HEK293 (cell line): ENCODE measurements around the gene GTF3C5.

ENCODE experiments used
- CTCF ChIA-PET: fragments of 350-600 bp; formaldehyde crosslinking; extraction: SDS; loops from one replicate; lab custom pipeline; 2021; ENCODE audit warnings: antibody characterized with exemption; lab: Yijun Ruan, JAX
- POLR2A ChIA-PET: fragments of 300-600 bp; formaldehyde crosslinking; extraction: SDS; loops from one replicate; lab custom pipeline; 2020; ENCODE audit warnings: antibody characterized with exemption, inconsistent platforms; lab: Yijun Ruan, JAX
- H3K27ac ChIP-seq: fragments of 200-500 bp; sonication (Bioruptor generic); 2 replicates; pipeline ENCODE4 v1.5.1; 2014; ENCODE audit warnings: low read depth, low read length, control low read depth, inconsistent platforms; ENCODE audit errors: extremely low read depth
- H3K36me3 ChIP-seq, 2 experiments: fragments of 200-500 bp in 1 of 2; sonication (Bioruptor generic) in 1 of 2; 1 replicate in 1 of 2; 2 replicates in 1 of 2; pipeline ENCODE4 v1.5.1; 2014 to 2017; ENCODE audit warnings: inconsistent platforms in 2 of 2, low read length in 2 of 2; ENCODE audit not compliant: control insufficient read depth in 2 of 2, insufficient read depth in 1 of 2
- H3K4me1 ChIP-seq: fragments of 200-500 bp; sonication (Bioruptor generic); 2 replicates; pipeline ENCODE4 v1.5.1; 2014; ENCODE audit warnings: mild to moderate bottlenecking, low read length, inconsistent platforms; ENCODE audit not compliant: control insufficient read depth, insufficient read depth
- H3K4me3 ChIP-seq: 2 replicates; pipeline ENCODE4 v1.5.1; 2011; ENCODE audit warnings: low read depth, mild to moderate bottlenecking, control low read depth, low read length, moderate library complexity
- H3K9me3 ChIP-seq: fragments of 200-500 bp; sonication (Bioruptor generic); 2 replicates; pipeline ENCODE4 v1.5.1; 2014; ENCODE audit warnings: low read depth, low read length, inconsistent platforms; ENCODE audit not compliant: control insufficient read depth, insufficient read depth
- EGR2 ChIP-seq: fragments of 450-650 bp; formaldehyde crosslinking; IDR thresholded peaks from 2 replicates; pipeline ENCODE4 v1.5.1; 2016; ENCODE audit warnings: low read depth, missing biosample characterization, missing genetic modification characterization
- HOXC10 ChIP-seq: sonication (generic); formaldehyde crosslinking; IDR thresholded peaks from 2 replicates; pipeline ENCODE4 v1.8.1; 2023; ENCODE audit warnings: mild to moderate bottlenecking, missing genetic modification reagents
- PRDM2 ChIP-seq: fragments of 450-650 bp; formaldehyde crosslinking; IDR thresholded peaks from 2 replicates; pipeline ENCODE4 v1.5.1; 2016; ENCODE audit warnings: missing biosample characterization, missing genetic modification characterization, borderline replicate concordance
- SP7 ChIP-seq: fragments of 450-650 bp; formaldehyde crosslinking; IDR thresholded peaks from 2 replicates; pipeline ENCODE4 v1.5.1; 2016; ENCODE audit warnings: missing biosample characterization, missing genetic modification characterization
- TRIM28 ChIP-seq: IDR thresholded peaks from 2 replicates; pipeline ENCODE4 v1.6.1; 2011; ENCODE audit warnings: low read length, control low read depth, borderline replicate concordance
- YY1 ChIP-seq: fragments of 450-650 bp; formaldehyde crosslinking; IDR thresholded peaks from 2 replicates; pipeline ENCODE4 v1.5.1; 2018; ENCODE audit warnings: missing biosample characterization, missing genetic modification characterization
- ZFP69B ChIP-seq: fragments of 450-650 bp; formaldehyde crosslinking; IDR thresholded peaks from 2 replicates; pipeline ENCODE4 v1.5.1; 2016; ENCODE audit warnings: missing biosample characterization, missing genetic modification characterization
- ZNF148 ChIP-seq: fragments of 450-650 bp; formaldehyde crosslinking; IDR thresholded peaks from 2 replicates; pipeline ENCODE4 v1.5.0; 2017; ENCODE audit warnings: missing biosample characterization, missing genetic modification characterization, borderline replicate concordance
- ZNF211 ChIP-seq: fragments of 450-650 bp; formaldehyde crosslinking; IDR thresholded peaks from 2 replicates; pipeline ENCODE4 v1.5.1; 2016; ENCODE audit warnings: low read depth, missing biosample characterization, missing genetic modification characterization
- ZNF223 ChIP-seq: fragments of 450-650 bp; formaldehyde crosslinking; IDR thresholded peaks from 2 replicates; pipeline ENCODE4 v1.5.1; 2016; ENCODE audit warnings: missing biosample characterization, missing genetic modification characterization
- ZNF280D ChIP-seq: fragments of 450-650 bp; formaldehyde crosslinking; IDR thresholded peaks from 2 replicates; pipeline ENCODE4 v1.5.1; 2016; ENCODE audit warnings: missing biosample characterization, missing genetic modification characterization
- ZNF350 ChIP-seq: fragments of 450-650 bp; formaldehyde crosslinking; IDR thresholded peaks from 2 replicates; pipeline ENCODE4 v1.5.0; 2017; ENCODE audit warnings: missing biosample characterization, mild to moderate bottlenecking, missing genetic modification characterization
- ZNF354C ChIP-seq: fragments of 450-650 bp; formaldehyde crosslinking; IDR thresholded peaks from 2 replicates; pipeline ENCODE4 v1.5.1; 2016; ENCODE audit warnings: missing biosample characterization, missing genetic modification characterization, low read depth, borderline replicate concordance
- ZNF433 ChIP-seq: fragments of 450-650 bp; formaldehyde crosslinking; IDR thresholded peaks from 2 replicates; pipeline ENCODE4 v1.5.1; 2016; ENCODE audit warnings: missing biosample characterization, missing genetic modification characterization, low read depth
- ZNF513 ChIP-seq: fragments of 450-650 bp; IDR thresholded peaks from 2 replicates; pipeline ENCODE4 v1.5.1; 2018; ENCODE audit warnings: missing biosample characterization, missing genetic modification characterization
- ZNF514 ChIP-seq: fragments of 450-650 bp; formaldehyde crosslinking; IDR thresholded peaks from 2 replicates; pipeline ENCODE4 v1.5.1; 2016; ENCODE audit warnings: missing biosample characterization, missing genetic modification characterization
- ZNF629 ChIP-seq: fragments of 450-650 bp; formaldehyde crosslinking; IDR thresholded peaks from 2 replicates; pipeline ENCODE4 v1.5.1; 2017; ENCODE audit warnings: missing biosample characterization, missing genetic modification characterization
- ZNF645 ChIP-seq: fragments of 450-650 bp; formaldehyde crosslinking; IDR thresholded peaks from 2 replicates; pipeline ENCODE4; 2016; ENCODE audit warnings: missing biosample characterization, missing genetic modification characterization
- ZNF664 ChIP-seq: fragments of 450-650 bp; formaldehyde crosslinking; IDR thresholded peaks from 2 replicates; pipeline ENCODE4 v1.5.1; 2016; ENCODE audit warnings: missing biosample characterization, missing genetic modification characterization
- ZSCAN16 ChIP-seq: fragments of 450-650 bp; formaldehyde crosslinking; IDR thresholded peaks from 2 replicates; pipeline ENCODE4 v1.5.1; 2016; ENCODE audit warnings: missing biosample characterization, missing genetic modification characterization
- ZSCAN23 ChIP-seq: fragments of 450-650 bp; formaldehyde crosslinking; IDR thresholded peaks from 2 replicates; pipeline ENCODE4 v1.5.1; 2016; ENCODE audit warnings: missing biosample characterization, missing genetic modification characterization

Gene GTF3C5

GRCh38 chr9:133057553-133057952, 26.8 kb downstream of the GTF3C5 start:
- Histone ChIP-seq H3K4me1 (peaks cover 6% of the 10 kb centered on the region; the same call in 1 of the 2 replicates), H3K27ac (no peak overlapping the region)
- TF ChIP-seq SP7 (no peak), ZNF148 (tag by site-specific recombination) (no peak), ZNF433 (tag by site-specific recombination) (no peak), ZNF645 (no peak), YY1 (tag by site-specific recombination) (no peak), ZNF513 (peak; percentile 85), ZSCAN16 (no peak)
- TF ChIP-seq, all 188 proteins: peak for 1
- H3K36me3 ChIP-seq, result peaks cover 0 to 56% of the 10 kb centered on the region in 2 experiments; a peak in 2 of 3 replicates
- no peak overlapping the region for H3K4me3 ChIP-seq
- ChIA-PET CTCF (interaction anchor here (0.8 to 2.8 kb wide), 4 partner anchors 17 to 90 kb away, joined by 4 to 11 read pairs (median 6); no protein-coding TSS in a partner anchor), POLR2A (interaction anchor here (1.8 kb wide), 1 partner anchor 27 kb away, joined by 6 read pairs; the partner anchor contains the start of gene GTF3C5)
- H3K9me3 ChIP-seq, result no peaks in the 10 kb centered on the region

- Histone ChIP-seq H3K4me3 (no peak overlapping the region), H3K9me3 (no peaks in the 10 kb centered on the region), H3K4me1 (peaks cover 6% of the 10 kb centered on the region; the same call in 1 of the 2 replicates), H3K36me3 (peaks cover 0 to 53% of the 10 kb centered on the region in 2 experiments; a peak in 2 of 3 replicates), H3K27ac (no peak overlapping the region)
- POLR2A ChIA-PET, result interaction anchor here (1.8 kb wide), 1 partner anchor 28 kb away, joined by 6 read pairs; the partner anchor contains the start of gene GTF3C5
- CTCF ChIA-PET, result interaction anchor here (0.8 to 2.8 kb wide), 2 partner anchors 17 to 90 kb away, joined by 4 to 11 read pairs; no protein-coding TSS in a partner anchor
- no peak for TF ChIP-seq ZNF514 (tag by site-specific recombination)
- TF ChIP-seq ZNF354C (tag by site-specific recombination), result no peak
- TF ChIP-seq ZNF223 (tag by site-specific recombination), result no peak
- TF ChIP-seq ZSCAN23 (tag by site-specific recombination), result no peak
- TF ChIP-seq ZNF280D (tag by site-specific recombination), result no peak
- no peak for TF ChIP-seq ZNF350 (tag by site-specific recombination)
- TF ChIP-seq HOXC10, result no peak
- TF ChIP-seq ZFP69B (tag by site-specific recombination), result no peak
- TF ChIP-seq EGR2, result no peak
- no peak for TF ChIP-seq TRIM28
- no peak for TF ChIP-seq ZNF629 (tag by site-specific recombination)
- no peak for TF ChIP-seq ZNF211 (tag by site-specific recombination)
- TF ChIP-seq ZNF664 (tag by site-specific recombination), result no peak
- no peak for TF ChIP-seq PRDM2 (tag by site-specific recombination)
These were observed 27.3 kb downstream of the GTF3C5 start for GRCh38 chr9:133058071-133058470.
